Measurements from ENCODE around the gene POU6F2. TPM values are rescaled to one million over a fixed set of nuclear protein-coding genes. Genes with fewer than 3 reads are reported as not detected.

The POU6F2 gene
- total RNA-seq, 1 experiment from 2014 or later: 0.27 TPM

DNA sequence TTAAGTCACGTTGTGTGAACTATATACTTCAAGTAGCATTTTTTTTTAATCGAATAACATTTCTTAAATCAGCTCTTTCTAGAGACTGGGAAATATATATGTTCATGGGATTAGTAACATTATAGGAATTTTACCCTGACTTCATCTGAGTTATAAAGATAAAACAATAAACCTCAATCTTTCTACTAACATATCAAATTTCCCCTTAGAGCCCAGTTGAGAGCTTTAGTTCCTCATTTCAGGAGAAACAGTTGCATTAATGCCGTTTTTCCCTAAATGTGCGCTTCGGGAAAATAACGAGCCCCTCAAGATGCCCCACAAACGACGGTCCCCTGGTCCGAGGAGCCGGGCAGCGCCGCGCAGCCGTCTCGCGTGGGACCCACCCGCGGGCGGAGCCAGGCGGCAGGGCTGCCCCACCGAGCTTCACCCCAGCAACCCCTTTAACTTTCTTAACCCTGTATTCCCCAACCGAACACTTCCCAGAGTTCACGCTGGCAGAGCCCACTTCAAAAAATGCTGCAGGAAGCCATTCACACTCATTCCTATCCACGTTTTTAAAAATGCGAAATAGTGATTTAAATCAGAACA is 436.0 kb downstream of the POU6F2 start:
- Histone ChIP-seq H3K4me3 (replicated peaks in 1 of 2; ENCODE audit: low read depth in 1 of 2, low read length in 2 of 2) (peak overlapping the region; percentile 53 to 60), H3K9ac (ENCODE audit: low read length) (peak overlapping the region; percentile 21), H4K20me1 (ENCODE audit: insufficient read depth) (no peaks in the 10 kb centered on the region), H3K9me3 (ENCODE audit: control insufficient read depth in 1 of 2, insufficient read depth in 1 of 2, low read depth in 1 of 2, low read length in 2 of 2) (no peaks in the 10 kb centered on the region), H2AFZ (ENCODE audit: low read depth, low read length, poor library complexity, severe bottlenecking) (peak overlapping the region; percentile 98), H3K27ac (ENCODE audit: low read depth, low read length) (no peak overlapping the region), H3K79me2 (ENCODE audit: insufficient read depth, low read length) (no peaks in the 10 kb centered on the region), H3K27me3 (ENCODE audit: insufficient read depth, low read length) (no peaks in the 10 kb centered on the region), H3K9me2 (ENCODE audit: insufficient read depth) (no peaks in the 10 kb centered on the region), H3K36me3 (ENCODE audit: control insufficient read depth in 1 of 2, insufficient read depth in 2 of 2, low read length in 2 of 2) (no peaks in the 10 kb centered on the region), H3K4me1 (ENCODE audit: control insufficient read depth in 1 of 2, insufficient read depth in 2 of 2, low read length in 2 of 2) (peaks cover 0 to 12% of the 10 kb centered on the region in 2 experiments; a peak in 2 of 4 replicates), H3K4me2 (ENCODE audit: low read length) (peak overlapping the region; percentile 89)
- ChIA-PET POLR2A (no interaction called here), RAD21 (ENCODE audit: low non-redundant PET in 1 of 2, low total read pairs in 2 of 2, uncharacterized antibody in 2 of 2, unreplicated experiment in 2 of 2) (no interaction called here), CTCF (no interaction called here)
- TF ChIP-seq, protein P1, sequence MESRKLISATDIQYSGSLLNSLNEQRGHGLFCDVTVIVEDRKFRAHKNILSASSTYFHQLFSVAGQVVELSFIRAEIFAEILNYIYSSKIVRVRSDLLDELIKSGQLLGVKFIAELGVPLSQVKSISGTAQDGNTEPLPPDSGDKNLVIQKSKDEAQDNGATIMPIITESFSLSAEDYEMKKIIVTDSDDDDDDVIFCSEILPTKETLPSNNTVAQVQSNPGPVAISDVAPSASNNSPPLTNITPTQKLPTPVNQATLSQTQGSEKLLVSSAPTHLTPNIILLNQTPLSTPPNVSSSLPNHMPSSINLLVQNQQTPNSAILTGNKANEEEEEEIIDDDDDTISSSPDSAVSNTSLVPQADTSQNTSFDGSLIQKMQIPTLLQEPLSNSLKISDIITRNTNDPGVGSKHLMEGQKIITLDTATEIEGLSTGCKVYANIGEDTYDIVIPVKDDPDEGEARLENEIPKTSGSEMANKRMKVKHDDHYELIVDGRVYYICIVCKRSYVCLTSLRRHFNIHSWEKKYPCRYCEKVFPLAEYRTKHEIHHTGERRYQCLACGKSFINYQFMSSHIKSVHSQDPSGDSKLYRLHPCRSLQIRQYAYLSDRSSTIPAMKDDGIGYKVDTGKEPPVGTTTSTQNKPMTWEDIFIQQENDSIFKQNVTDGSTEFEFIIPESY (IDR thresholded peaks at IDR 0.05; ENCODE audit: extremely low read depth, insufficient replicate concordance, low read length): no peak
- TF ChIP-seq EZH2 (IDR thresholded peaks at IDR 0.05) (no peak), EGR1 (IDR thresholded peaks at IDR 0.05; ENCODE audit: low read depth) (no peak), CBX3 (IDR thresholded peaks at IDR 0.05; ENCODE audit: low read depth) (no peak), CEBPB (IDR thresholded peaks at IDR 0.05; ENCODE audit: low read depth) (no peak)
- TF ChIP-seq, protein P2, sequence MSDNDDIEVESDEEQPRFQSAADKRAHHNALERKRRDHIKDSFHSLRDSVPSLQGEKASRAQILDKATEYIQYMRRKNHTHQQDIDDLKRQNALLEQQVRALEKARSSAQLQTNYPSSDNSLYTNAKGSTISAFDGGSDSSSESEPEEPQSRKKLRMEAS (IDR thresholded peaks at IDR 0.05): no peak
- DNase-seq (ENCODE audit: low read depth, low spot score) (no peak), ATAC-seq (no peak)
- BruUV-seq (replicated peaks): no TSS peak
- intact Hi-C loops (cut with micrococcal nuclease): no loop called here
